CD14-positive monocyte (primary cell): ENCODE data around the gene TRIAP1. TPM values are rescaled to one million over a fixed set of nuclear protein-coding genes. Genes with fewer than 3 reads are reported as not detected.

Experiments
- DNase-seq, 3 donors: peaks; one replicate each; pipeline ENCODE4 v3.0.0-alpha.2; 2011 to 2022
- H2AFZ ChIP-seq: 2 replicates; pipeline ENCODE4 v1.6.0; 2012; ENCODE audit warnings: mild to moderate bottlenecking, low read depth, low read length, inconsistent platforms; ENCODE audit not compliant: insufficient read depth, poor library complexity, severe bottlenecking
- H3K27ac ChIP-seq, 2 donors: 1 replicate in 1 of 2; 2 replicates in 1 of 2; pipeline ENCODE4 v1.5.1; 2012 to 2013; ENCODE audit warnings: low read length in 2 of 2, control low read depth in 1 of 2, inconsistent platforms in 1 of 2, low read depth in 1 of 2, mild to moderate bottlenecking in 1 of 2
- H3K27me3 ChIP-seq, 2 donors: one replicate each; pipeline versions ENCODE4 v1.6.0 to v1.6.1; 2011 to 2013; ENCODE audit warnings: low read length in 2 of 2; ENCODE audit not compliant: control insufficient read depth in 2 of 2, insufficient read depth in 2 of 2
- H3K36me3 ChIP-seq, 2 donors: replicated peaks in 1 of 2; 1 replicate in 1 of 2; 2 replicates in 1 of 2; pipeline versions ENCODE4 v1.5.1 to v1.6.1; 2012 to 2013; ENCODE audit warnings: low read length in 2 of 2, control low read depth in 1 of 2, inconsistent platforms in 1 of 2, mild to moderate bottlenecking in 1 of 2; ENCODE audit not compliant: insufficient read depth in 2 of 2, control insufficient read depth in 1 of 2
- H3K4me1 ChIP-seq, 2 donors: 1 replicate in 1 of 2; 2 replicates in 1 of 2; pipeline versions ENCODE4 v1.5.1 to v1.6.1; 2012 to 2013; ENCODE audit warnings: low read length in 2 of 2, control low read depth in 1 of 2, inconsistent platforms in 1 of 2, mild to moderate bottlenecking in 1 of 2, moderate library complexity in 1 of 2; ENCODE audit not compliant: insufficient read depth in 2 of 2, control insufficient read depth in 1 of 2
- H3K4me2 ChIP-seq: replicated peaks from 2 replicates; pipeline ENCODE3; 2012; ENCODE audit warnings: low read length, moderate library complexity, mild to moderate bottlenecking; ENCODE audit not compliant: poor library complexity, severe bottlenecking; ENCODE audit errors: extremely low read depth
- H3K4me3 ChIP-seq, 3 experiments: fragments of 200-600 bp in 1 of 3; sonication (generic) in 1 of 3; replicated peaks in 1 of 3; 1 replicate in 2 of 3; 2 replicates in 1 of 3; pipeline ENCODE4 v1.5.1; 2011 to 2013; ENCODE audit warnings: low read length in 3 of 3, mild to moderate bottlenecking in 3 of 3, control low read depth in 2 of 3, low read depth in 2 of 3, inconsistent platforms in 1 of 3, moderate library complexity in 1 of 3
- H3K79me2 ChIP-seq: 2 replicates; pipeline ENCODE4 v1.6.0; 2012; ENCODE audit warnings: mild to moderate bottlenecking, control low read depth, inconsistent platforms, low read length, moderate library complexity; ENCODE audit not compliant: insufficient read depth
- H3K9ac ChIP-seq: 2 replicates; pipeline ENCODE4 v1.6.0; 2017; ENCODE audit warnings: low read length, mild to moderate bottlenecking; ENCODE audit not compliant: insufficient read depth, poor library complexity, severe bottlenecking
- H3K9me3 ChIP-seq, 2 donors: replicated peaks in 1 of 2; 1 replicate in 1 of 2; 2 replicates in 1 of 2; pipeline versions ENCODE4 v1.5.1 to v1.6.1; 2012 to 2013; ENCODE audit warnings: low read length in 2 of 2, control low read depth in 1 of 2; ENCODE audit not compliant: control insufficient read depth in 1 of 2, insufficient read depth in 1 of 2
- H4K20me1 ChIP-seq: 2 replicates; pipeline ENCODE4 v1.6.0; 2012; ENCODE audit warnings: mild to moderate bottlenecking, low read length, control low read depth, moderate library complexity; ENCODE audit not compliant: insufficient read depth
- H3K27ac Mint-ChIP-seq, 7 donors: one replicate each; pipeline ENCODE4 v1.8.0; 2020; ENCODE audit warnings: mild to moderate bottlenecking in 7 of 7, mixed read lengths in 7 of 7, moderate library complexity in 6 of 7, inconsistent platforms in 2 of 7
- H3K27me3 Mint-ChIP-seq, 3 donors: one replicate each; pipeline ENCODE4 v1.8.0; 2021 to 2022; ENCODE audit warnings: low read depth in 3 of 3, mild to moderate bottlenecking in 3 of 3, mixed read lengths in 3 of 3, moderate library complexity in 3 of 3, inconsistent platforms in 1 of 3
- H3K36me3 Mint-ChIP-seq, 2 donors: one replicate each; pipeline ENCODE4 v1.8.0; 2020; ENCODE audit warnings: mixed read lengths in 2 of 2, inconsistent platforms in 1 of 2, mild to moderate bottlenecking in 1 of 2
- H3K4me1 Mint-ChIP-seq: one replicate; pipeline ENCODE4 v1.8.0; 2020; ENCODE audit warnings: mild to moderate bottlenecking, mixed read lengths
- H3K4me3 Mint-ChIP-seq, 2 donors: one replicate each; pipeline ENCODE4 v1.8.0; 2020; ENCODE audit warnings: mild to moderate bottlenecking in 2 of 2, mixed read lengths in 2 of 2, moderate library complexity in 1 of 2
- H3K9me3 Mint-ChIP-seq, 7 donors: one replicate each; pipeline ENCODE4 v1.8.0; 2020 to 2022; ENCODE audit warnings: mixed read lengths in 7 of 7, mild to moderate bottlenecking in 6 of 7, moderate library complexity in 6 of 7, inconsistent platforms in 2 of 7
- CTCF ChIP-seq: fragments of 200-600 bp; IDR thresholded peaks from one replicate; pipeline ENCODE4 v1.8.0; 2022; ENCODE audit warnings: antibody characterized with exemption, mild to moderate bottlenecking
- WGBS: methylation state at CpG from one replicate; pipeline ENCODE4 v1.1.5; 2013; ENCODE audit warnings: missing lambda C conversion rate; ENCODE audit not compliant: insufficient coverage; 5-methylcytosine and 5-hydroxymethylcytosine counted together
- intact Hi-C, 2 donors: fragments of 100-400 bp; cut with micrococcal nuclease; formaldehyde crosslinking; loops; one replicate each; pipeline versions ENCODE4 v1.15.0 to v1.15.1; 2023
- polyA plus RNA-seq, 3 donors: library from polyadenylated mRNA; depleted of rRNA in 1 of 3; unstranded in 2 of 3; stranded (reverse) in 1 of 3; fragments of 300-500 nt in 2 of 3; fragments of >200 nt in 1 of 3; fragmentation: Illumina TruSeq in 2 of 3; gene quantifications; 1 replicate in 2 of 3; 2 replicates in 1 of 3; pipeline ENCODE4 v1.2.3, GENCODE V29; 2012 to 2021

Gene TRIAP1
- polyA plus RNA-seq, 3 donors, result 11.3 to 61.9 (median 57.0) TPM

DNA sequence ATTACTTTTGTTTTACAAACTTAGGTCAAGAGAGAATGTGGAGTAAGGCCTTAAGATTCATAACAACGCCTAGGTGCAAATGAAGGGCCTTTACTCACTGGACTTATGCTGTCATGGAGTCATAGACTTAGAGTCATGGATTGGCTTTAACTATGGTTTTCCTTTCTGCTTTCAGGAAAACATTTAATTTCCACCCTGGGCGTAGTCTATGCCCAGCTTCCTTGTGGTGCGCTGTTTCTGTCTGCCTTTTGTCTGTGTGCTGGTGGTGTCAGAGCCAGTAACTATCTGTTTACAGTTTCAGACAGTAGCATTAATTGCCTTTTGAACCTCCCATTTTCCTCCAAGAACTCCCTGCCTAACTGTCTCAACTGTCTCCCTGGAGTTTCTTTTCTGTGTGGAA, 40.1 kb downstream of the TRIAP1 start:
- H3K9me3 ChIP-seq, result no peaks in the 10 kb centered on the region
- DNase-seq, result no peak
- no peak overlapping the region for H3K4me2 ChIP-seq
- H3K27ac ChIP-seq, result no peak overlapping the region
- H3K79me2 ChIP-seq, result no peaks in the 10 kb centered on the region
- no peak overlapping the region for H3K9ac ChIP-seq
- H2AFZ ChIP-seq, result no peak overlapping the region
- no peaks in the 10 kb centered on the region for H3K4me1 ChIP-seq
- no peak overlapping the region for H3K4me3 Mint-ChIP-seq
- no peak for TF ChIP-seq CTCF
- peaks cover 0 to 2% of the 10 kb centered on the region in 2 donors for H3K27me3 ChIP-seq
- H4K20me1 ChIP-seq, result no peaks in the 10 kb centered on the region
- intact Hi-C loops, result no loop called here
- no CpG with 5 or more reads among the region's 3 CpGs for WGBS
- no peak overlapping the region for H3K4me3 ChIP-seq
- no peak overlapping the region for H3K27ac Mint-ChIP-seq
- peaks cover 0 to 4% (median 0%) of the 10 kb centered on the region in 7 donors for H3K9me3 Mint-ChIP-seq
- no peaks in the 10 kb centered on the region for H3K4me1 Mint-ChIP-seq
- no peaks in the 10 kb centered on the region for H3K36me3 ChIP-seq
- H3K36me3 Mint-ChIP-seq, result no peaks in the 10 kb centered on the region
- H3K27me3 Mint-ChIP-seq, result peaks cover 1 to 13% (median 8%) of the 10 kb centered on the region in 3 donors

DNA sequence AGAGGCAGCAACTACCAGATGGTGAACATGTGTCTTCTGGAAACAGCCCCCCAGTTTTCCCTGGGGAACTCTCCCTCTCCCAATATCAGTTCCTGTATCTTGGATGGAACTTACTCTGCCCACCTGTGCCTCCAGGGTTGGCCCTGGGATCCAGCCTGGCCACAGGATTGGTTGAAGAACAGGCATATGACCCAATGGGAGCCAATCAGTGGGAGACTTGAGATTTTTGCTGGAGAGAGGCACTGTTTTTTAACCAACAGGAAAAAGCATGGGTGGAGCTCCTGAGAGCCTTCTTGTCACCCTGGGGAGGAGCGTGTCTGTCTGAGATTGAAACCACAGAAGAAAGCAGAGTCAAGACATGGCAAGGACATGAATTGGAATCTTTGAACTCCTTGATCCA, 41.9 kb downstream of the TRIAP1 start:
- no CpG with 5 or more reads among the region's 1 CpG for WGBS
- no peak for TF ChIP-seq CTCF
- peaks cover 0 to 2% of the 10 kb centered on the region in 2 donors for H3K27me3 ChIP-seq
- no peak overlapping the region for H3K9ac ChIP-seq
- no peaks in the 10 kb centered on the region for H3K9me3 ChIP-seq
- Mint-ChIP-seq H3K4me1 (no peaks in the 10 kb centered on the region), H3K27me3 (peaks cover 3 to 18% (median 15%) of the 10 kb centered on the region in 3 donors), H3K27ac (no peak overlapping the region), H3K36me3 (no peaks in the 10 kb centered on the region), H3K4me3 (no peak overlapping the region), H3K9me3 (peaks cover 0 to 4% (median 0%) of the 10 kb centered on the region in 7 donors)
- H3K4me1 ChIP-seq, result no peaks in the 10 kb centered on the region
- H3K4me2 ChIP-seq, result no peak overlapping the region
- no peak for DNase-seq
- H3K4me3 ChIP-seq, result no peak overlapping the region
- no peaks in the 10 kb centered on the region for H4K20me1 ChIP-seq
- intact Hi-C loops, result no loop called here
- no peak overlapping the region for H3K27ac ChIP-seq
- H2AFZ ChIP-seq, result no peak overlapping the region
- no peaks in the 10 kb centered on the region for H3K79me2 ChIP-seq
- no peaks in the 10 kb centered on the region for H3K36me3 ChIP-seq
